ENCODE data around the gene FAM78A.

The FAM78A gene

DNA sequence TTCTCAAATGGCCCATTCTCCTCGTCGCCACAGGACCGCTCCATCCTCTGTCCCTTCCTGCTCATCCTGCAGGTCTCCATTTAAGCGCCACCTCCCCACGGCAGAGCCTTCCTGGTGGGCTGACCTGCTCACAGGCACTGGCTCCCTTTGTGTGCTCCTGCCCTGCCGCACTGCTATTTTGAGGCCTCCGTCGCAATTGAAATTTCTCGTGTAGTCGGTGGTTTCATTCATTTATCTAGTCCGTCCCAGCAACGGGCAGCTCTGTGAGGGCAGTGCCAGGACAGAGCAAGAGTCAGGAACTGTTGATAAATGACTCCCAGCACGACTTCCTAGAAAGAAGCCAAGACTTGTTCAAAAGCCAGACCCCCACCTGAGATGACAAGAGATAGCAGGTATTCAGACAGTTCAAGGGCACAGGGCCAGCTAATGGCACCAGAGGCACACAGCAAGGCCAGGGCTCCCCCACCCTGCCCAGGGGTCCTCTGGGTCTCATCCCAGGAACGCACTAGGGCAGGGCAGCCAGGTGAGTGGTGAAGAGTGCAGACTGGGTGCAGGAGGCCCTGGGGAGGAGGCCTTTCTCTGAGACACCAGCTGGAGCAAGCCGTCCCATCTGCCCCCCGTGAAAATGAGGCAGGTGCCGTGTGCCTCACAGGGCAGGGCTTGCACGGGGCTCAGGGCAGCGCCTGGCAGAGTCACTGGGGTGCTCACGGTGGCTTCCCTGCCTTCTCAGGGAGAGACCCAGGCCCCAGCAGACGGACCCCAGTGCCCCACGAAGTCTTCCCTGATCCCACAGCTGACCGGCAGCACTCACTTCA, 36.9 kb downstream of the FAM78A start:
- H3K4me3 ChIP-seq (ENCODE audit: low read depth, low read length), result no peak overlapping the region
- DNase-seq (ENCODE audit: low read depth), result no peak
- TF ChIP-seq, protein P1, sequence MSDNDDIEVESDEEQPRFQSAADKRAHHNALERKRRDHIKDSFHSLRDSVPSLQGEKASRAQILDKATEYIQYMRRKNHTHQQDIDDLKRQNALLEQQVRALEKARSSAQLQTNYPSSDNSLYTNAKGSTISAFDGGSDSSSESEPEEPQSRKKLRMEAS (IDR thresholded peaks at IDR 0.05; ENCODE audit: low read depth, low read length), result no peak
- TF ChIP-seq MYC (IDR thresholded peaks at IDR 0.05; ENCODE audit: low read depth, low read length) (no peak), POLR2A (IDR thresholded peaks at IDR 0.05; ENCODE audit: extremely low read depth, insufficient read length) (no peak)
- TF ChIP-seq, protein P2, sequence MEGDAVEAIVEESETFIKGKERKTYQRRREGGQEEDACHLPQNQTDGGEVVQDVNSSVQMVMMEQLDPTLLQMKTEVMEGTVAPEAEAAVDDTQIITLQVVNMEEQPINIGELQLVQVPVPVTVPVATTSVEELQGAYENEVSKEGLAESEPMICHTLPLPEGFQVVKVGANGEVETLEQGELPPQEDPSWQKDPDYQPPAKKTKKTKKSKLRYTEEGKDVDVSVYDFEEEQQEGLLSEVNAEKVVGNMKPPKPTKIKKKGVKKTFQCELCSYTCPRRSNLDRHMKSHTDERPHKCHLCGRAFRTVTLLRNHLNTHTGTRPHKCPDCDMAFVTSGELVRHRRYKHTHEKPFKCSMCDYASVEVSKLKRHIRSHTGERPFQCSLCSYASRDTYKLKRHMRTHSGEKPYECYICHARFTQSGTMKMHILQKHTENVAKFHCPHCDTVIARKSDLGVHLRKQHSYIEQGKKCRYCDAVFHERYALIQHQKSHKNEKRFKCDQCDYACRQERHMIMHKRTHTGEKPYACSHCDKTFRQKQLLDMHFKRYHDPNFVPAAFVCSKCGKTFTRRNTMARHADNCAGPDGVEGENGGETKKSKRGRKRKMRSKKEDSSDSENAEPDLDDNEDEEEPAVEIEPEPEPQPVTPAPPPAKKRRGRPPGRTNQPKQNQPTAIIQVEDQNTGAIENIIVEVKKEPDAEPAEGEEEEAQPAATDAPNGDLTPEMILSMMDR (IDR thresholded peaks at IDR 0.05; ENCODE audit: low read depth, low read length), result no peak

DNA sequence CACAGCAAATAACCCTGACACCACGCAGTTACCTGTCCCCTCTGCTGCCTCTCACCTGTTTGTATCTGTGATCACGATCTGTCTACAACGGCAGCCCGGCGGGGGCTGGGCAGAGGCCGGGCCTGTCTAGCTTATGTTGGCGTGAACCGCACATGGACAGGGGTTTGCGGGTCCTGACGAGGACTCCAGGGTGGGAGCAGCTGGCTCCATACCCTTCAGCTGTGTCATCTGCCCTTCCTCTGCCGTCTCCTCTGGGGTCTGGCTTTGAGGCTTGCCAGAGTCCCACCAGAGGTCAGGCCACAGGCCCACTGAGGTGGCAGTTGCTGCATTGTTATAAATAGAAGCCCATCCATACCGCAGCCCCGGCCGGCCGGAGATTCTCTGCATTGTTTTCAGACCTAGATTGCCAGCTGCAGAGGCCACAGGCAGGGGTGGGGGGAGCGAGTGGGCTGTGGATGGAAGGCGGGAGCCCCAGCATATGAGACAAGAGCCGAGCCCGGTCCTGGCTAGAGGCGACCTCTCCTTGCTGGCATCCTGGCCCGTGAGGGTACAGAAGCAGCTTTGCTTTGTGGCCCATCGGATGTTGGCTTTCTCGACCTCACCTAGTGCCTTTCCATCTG, 37.8 kb downstream of the FAM78A start:
- H3K4me3 ChIP-seq (ENCODE audit: low read depth, low read length), result no peak overlapping the region
- DNase-seq (ENCODE audit: low read depth), result no peak
- TF ChIP-seq, protein P2 (IDR thresholded peaks at IDR 0.05; ENCODE audit: low read depth, low read length), result no peak
- TF ChIP-seq, protein P1 (IDR thresholded peaks at IDR 0.05; ENCODE audit: low read depth, low read length), result no peak
- TF ChIP-seq POLR2A (IDR thresholded peaks at IDR 0.05; ENCODE audit: extremely low read depth, insufficient read length) (no peak), MYC (IDR thresholded peaks at IDR 0.05; ENCODE audit: low read depth, low read length) (no peak)

DNA sequence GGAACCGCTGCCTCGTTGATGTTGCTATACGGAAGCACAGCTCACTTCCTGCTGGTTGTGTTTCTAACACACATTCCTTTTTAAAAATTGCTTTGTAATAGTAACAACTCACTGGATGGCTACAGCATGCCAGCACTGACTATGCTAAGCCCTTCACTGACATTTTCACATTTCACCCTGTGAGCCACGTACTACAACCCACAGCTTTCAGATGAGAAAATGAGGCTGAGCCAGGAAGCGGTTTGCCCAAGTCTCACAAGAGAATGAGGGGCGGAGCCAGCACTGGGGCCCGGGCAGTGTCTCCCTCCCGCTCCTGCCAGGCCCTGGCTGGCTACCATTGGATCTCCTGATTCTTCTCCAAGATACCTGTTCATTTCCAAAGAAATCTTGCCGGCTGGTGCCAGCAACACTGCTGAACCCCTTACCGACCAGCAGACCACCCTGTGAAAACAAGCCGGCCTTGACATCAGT, 38.3 kb downstream of the FAM78A start:
- no peak overlapping the region for H3K4me3 ChIP-seq (ENCODE audit: low read depth, low read length)

DNA sequence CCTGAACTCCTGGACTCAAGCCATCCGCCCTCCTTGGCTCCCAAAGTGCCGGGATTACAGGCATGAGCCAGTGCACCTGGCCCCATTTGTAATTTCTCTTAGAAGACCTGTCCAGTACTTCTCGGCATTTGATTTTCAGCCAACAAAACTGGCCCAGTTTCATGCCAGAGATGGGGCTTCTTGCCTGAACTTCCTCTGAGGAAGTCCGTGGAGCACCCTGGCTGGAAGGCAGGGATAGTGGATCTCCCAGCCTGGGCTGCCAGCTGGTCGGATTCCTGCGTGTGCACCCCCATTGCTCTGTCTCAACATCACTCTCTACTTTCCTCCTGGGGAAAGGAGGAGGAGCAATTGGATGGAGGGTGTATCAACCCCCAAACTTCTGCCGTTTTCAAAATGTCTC, 39.0 kb downstream of the FAM78A start:
- H3K4me3 ChIP-seq (ENCODE audit: low read depth, low read length), result no peak overlapping the region
- no peak for DNase-seq (ENCODE audit: low read depth)
- TF ChIP-seq, protein P2 (IDR thresholded peaks at IDR 0.05; ENCODE audit: low read depth, low read length), result no peak
- TF ChIP-seq POLR2A (IDR thresholded peaks at IDR 0.05; ENCODE audit: extremely low read depth, insufficient read length) (no peak), MYC (IDR thresholded peaks at IDR 0.05; ENCODE audit: low read depth, low read length) (no peak)
- TF ChIP-seq, protein P1 (IDR thresholded peaks at IDR 0.05; ENCODE audit: low read depth, low read length), result no peak

More for the DNA sequence above, 38.3 kb downstream of the FAM78A start:
- TF ChIP-seq MYC (IDR thresholded peaks at IDR 0.05; ENCODE audit: low read depth, low read length) (no peak), POLR2A (IDR thresholded peaks at IDR 0.05; ENCODE audit: extremely low read depth, insufficient read length) (peak; percentile 53)
- TF ChIP-seq, protein P2 (IDR thresholded peaks at IDR 0.05; ENCODE audit: low read depth, low read length), result no peak
- TF ChIP-seq, protein P1 (IDR thresholded peaks at IDR 0.05; ENCODE audit: low read depth, low read length), result no peak; the same call in 1 of the 2 replicates
- DNase-seq (ENCODE audit: low read depth), result peak; percentile 82

DNA sequence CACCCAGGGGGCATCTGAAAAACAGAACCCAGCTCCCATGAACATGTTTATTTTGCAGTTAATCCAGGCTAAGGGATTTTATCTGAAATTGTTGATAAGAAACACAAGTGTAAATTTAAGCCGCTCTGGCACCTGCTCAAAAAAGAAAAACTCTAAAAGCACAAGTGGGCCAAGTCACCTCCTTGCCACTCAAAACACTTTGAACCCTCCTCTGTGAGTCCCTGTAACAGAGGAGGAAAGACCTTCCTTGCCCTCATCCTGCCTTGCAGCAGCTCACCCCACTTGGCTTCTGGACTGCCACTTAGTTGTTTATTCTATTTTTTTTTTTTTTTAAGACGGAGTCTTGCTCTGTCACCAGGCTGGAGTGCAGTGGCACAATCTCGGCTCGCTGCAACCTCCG, 39.5 kb downstream of the FAM78A start:
- no peak overlapping the region for H3K4me3 ChIP-seq (ENCODE audit: low read depth, low read length)
- DNase-seq (ENCODE audit: low read depth), result no peak
- TF ChIP-seq, protein P2 (IDR thresholded peaks at IDR 0.05; ENCODE audit: low read depth, low read length), result no peak
- TF ChIP-seq POLR2A (IDR thresholded peaks at IDR 0.05; ENCODE audit: extremely low read depth, insufficient read length) (no peak), MYC (IDR thresholded peaks at IDR 0.05; ENCODE audit: low read depth, low read length) (no peak)
- TF ChIP-seq, protein P1 (IDR thresholded peaks at IDR 0.05; ENCODE audit: low read depth, low read length), result no peak

Measured in NB4 (cell line).